LNCaP clone FGC (cell line): Measurements from ENCODE around the gene CAV1.

Experiments used
- DNase-seq: peaks from one replicate; pipeline ENCODE4 v3.0.0-alpha.2; 2011; ENCODE audit warnings: low read depth
- H3K4me3 ChIP-seq: 2 replicates; pipeline ENCODE4 v1.5.1; 2011; ENCODE audit warnings: mild to moderate bottlenecking, low read depth, low read length, control low read depth
- TF ChIP-seq, protein P1 (sequence below): IDR thresholded peaks from 2 replicates; pipeline ENCODE4 v1.5.1; 2012; ENCODE audit warnings: mild to moderate bottlenecking; ENCODE audit not compliant: control insufficient read depth, insufficient read depth; ENCODE audit errors: extremely low read depth

Gene CAV1

DNA sequence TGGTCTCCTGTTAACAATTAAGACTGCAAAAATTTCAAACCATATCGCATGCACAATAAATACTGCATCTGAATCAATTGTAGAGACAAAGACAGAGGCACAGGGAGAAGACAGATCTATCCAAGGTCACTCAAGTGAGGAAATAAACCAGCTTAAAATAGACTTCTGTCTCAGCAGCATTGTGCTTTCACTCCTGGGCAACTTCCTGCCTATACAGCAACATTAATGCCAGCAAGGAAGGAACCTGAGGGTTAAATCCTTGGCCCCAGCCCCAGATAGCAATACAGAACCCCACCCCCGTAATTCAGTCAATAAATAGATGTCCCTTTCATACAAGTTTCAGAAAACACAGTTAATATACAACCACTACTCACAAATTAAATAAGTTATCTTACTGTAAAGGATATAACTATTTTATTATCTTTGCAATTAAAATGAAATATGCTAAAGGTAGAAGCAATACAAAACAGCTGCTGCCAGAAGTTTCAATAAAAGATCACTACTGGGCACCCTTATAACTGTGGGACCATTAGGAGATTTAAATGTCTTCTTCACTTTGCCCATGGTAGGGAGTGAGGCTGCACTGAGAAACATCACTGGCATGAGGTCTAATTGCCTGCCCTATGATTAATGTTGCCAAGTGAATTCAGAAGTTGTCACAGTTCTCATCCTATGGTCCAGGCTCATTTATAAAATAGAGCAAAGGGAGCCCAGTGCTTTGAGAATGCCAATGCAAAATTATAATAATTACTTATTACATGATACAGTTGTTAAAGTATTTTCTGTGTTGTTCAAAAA, 49.4 kb downstream of the CAV1 start:
- no peak overlapping the region for H3K4me3 ChIP-seq
- TF ChIP-seq, protein P1, sequence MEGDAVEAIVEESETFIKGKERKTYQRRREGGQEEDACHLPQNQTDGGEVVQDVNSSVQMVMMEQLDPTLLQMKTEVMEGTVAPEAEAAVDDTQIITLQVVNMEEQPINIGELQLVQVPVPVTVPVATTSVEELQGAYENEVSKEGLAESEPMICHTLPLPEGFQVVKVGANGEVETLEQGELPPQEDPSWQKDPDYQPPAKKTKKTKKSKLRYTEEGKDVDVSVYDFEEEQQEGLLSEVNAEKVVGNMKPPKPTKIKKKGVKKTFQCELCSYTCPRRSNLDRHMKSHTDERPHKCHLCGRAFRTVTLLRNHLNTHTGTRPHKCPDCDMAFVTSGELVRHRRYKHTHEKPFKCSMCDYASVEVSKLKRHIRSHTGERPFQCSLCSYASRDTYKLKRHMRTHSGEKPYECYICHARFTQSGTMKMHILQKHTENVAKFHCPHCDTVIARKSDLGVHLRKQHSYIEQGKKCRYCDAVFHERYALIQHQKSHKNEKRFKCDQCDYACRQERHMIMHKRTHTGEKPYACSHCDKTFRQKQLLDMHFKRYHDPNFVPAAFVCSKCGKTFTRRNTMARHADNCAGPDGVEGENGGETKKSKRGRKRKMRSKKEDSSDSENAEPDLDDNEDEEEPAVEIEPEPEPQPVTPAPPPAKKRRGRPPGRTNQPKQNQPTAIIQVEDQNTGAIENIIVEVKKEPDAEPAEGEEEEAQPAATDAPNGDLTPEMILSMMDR: no peak
- no peak for DNase-seq

DNA sequence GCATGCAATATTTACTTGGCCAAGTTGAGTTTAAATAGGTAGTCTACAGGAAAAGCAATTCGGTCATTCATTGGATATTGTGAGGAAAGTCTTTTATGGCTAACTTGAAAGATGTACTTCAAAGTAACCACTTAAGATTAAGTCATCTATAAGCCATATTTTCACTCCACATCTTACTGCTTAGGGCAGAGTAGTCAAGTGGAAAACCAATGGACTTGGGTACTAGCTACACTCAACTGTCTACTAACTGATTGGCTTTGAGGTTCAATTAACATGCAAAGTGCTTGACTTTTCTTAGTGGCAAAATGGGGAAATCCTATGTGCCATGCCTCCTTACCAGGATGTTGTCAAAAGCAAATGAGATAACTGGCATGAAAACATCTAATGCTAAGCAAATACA, 51.0 kb downstream of the CAV1 start:
- TF ChIP-seq, protein P1: no peak
- H3K4me3 ChIP-seq: no peak overlapping the region
- no peak for DNase-seq

DNA sequence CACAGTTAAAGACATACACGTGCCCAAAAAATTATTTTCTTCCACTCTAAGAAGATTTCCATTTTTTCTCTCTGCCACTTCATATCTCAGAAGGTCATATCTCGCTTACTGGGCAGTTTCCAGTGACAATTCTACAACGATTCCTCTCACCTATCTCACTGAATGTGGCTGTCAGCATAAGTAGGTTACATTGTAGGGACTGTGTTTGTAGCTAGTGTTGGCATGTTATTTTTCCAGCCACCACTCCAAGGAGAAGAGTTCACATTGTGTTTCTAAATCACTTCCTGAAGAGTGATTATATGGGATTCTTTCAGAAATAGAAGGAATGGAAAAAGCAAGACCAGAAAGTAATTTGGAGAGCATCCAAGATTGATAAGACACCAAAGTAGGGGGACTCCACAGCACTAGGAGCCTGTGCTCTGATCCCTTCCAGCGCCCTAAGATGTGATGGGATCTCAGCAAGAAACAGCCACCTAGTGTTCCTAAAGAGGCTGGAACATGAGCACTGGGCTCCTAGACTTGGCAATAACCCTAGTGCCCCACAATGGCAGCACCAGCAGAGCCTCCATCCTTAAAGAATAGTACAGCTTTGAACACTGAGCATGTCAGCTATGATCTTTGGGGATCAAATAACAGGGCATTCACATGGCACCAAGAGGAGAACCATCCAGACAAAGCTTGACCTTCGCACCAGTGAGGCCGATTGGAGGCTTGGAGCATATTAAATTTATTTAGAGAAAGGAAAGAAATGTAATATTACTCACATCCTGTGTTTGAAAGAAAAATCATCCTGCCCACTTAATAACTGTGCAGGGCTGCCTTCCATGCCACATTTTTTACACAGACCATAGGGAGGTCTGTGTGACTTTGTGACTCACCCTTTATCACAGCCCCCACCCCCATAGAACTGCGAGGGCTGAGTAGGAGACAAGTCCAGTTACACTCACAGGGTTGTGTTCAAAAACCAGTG, 51.8 kb downstream of the CAV1 start:
- H3K4me3 ChIP-seq: no peak overlapping the region
- DNase-seq: no peak
- TF ChIP-seq, protein P1: no peak

DNA sequence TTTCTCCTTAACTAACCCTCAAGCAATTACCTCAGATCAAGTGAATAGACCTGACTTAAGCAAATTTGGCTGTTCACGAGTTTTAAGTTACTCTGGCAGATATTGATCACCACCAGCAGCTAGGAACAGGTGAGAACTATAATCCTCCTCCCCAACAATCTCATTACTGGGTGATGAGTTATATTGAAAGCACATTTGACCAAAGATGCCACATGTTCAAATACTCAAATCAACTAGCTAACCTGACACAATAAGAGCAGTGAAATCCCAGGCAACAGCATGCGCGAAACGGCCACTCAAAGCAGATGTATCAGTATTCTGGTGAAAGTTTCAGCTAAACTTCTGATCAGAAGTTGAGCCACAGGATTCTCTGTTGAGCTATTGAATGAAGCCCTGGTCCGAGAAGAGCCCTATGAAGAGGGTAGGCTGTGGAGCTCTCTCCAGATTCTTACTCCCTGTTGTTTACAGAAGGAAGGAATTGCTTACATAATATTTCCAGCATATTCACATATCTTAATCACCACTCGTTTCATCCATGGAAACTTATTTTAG, 52.6 kb downstream of the CAV1 start:
- TF ChIP-seq, protein P1: no peak
- H3K4me3 ChIP-seq: no peak overlapping the region
- DNase-seq: no peak

DNA sequence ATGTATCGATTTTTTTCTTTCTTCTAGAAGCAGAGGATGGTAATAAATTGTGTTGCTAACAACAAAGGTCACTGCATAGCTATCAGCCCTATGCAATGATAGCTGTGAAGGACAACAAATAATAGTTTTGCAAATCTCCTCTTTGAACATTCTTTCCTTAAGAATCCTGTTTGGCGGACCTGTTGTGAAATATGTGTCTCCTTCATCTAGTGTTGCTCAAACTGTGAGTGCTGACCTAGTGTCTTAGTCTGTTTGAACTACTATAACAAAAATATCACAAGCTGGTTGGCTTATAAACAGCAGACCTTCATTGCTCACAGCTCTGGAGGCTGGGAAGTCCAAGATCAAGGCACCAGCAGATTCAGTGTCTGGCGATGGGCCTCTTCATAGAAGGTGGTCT, 53.7 kb downstream of the CAV1 start:
- no peak for DNase-seq
- TF ChIP-seq, protein P1: no peak
- no peak overlapping the region for H3K4me3 ChIP-seq

DNA sequence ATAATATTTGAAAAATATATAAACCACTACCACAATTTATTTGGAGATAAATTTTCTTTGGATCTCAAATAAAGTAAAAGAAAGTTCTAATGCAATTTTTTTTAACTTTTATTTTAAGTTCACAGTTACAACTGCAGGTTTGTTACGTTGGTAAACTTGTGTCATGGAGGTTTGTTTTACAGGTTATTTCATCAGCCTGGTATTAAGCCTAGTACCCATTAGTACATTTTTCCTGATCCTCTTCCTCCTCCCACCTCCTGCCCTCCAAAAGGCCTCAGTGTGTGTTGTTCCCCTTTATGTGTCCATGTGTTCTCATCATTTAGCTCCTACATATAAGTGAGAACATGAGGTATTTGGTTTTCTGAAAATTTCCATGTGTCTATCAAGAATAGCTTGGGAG, 54.5 kb downstream of the CAV1 start:
- TF ChIP-seq, protein P1: no peak
- no peak overlapping the region for H3K4me3 ChIP-seq
- no peak for DNase-seq
